Endothelial cell (in vitro differentiated cells): Measurements from ENCODE around the gene CD74. TPM values are rescaled to one million over a fixed set of nuclear protein-coding genes. Genes with fewer than 3 reads are reported as not detected.
"Not testable (repeated sequence)": the region's sequence is repeated elsewhere in the genome, so short reads cannot be mapped to it uniquely, and the experiment has no call there.

Source experiments
- DNase-seq: peaks from one replicate; pipeline ENCODE4 v3.0.0; 2021; ENCODE audit warnings: low spot score
- H3K27ac Mint-ChIP-seq: one replicate; pipeline ENCODE4 v1.8.0; 2021; ENCODE audit warnings: mixed read lengths, inconsistent platforms; ENCODE audit not compliant: unreplicated experiment
- H3K27me3 Mint-ChIP-seq: one replicate; pipeline ENCODE4 v1.8.0; 2021; ENCODE audit warnings: mild to moderate bottlenecking, moderate library complexity, mixed read lengths, inconsistent platforms; ENCODE audit not compliant: unreplicated experiment
- H3K36me3 Mint-ChIP-seq: one replicate; pipeline ENCODE4 v1.8.0; 2021; ENCODE audit warnings: mild to moderate bottlenecking, low read depth, mixed read lengths, inconsistent platforms; ENCODE audit not compliant: unreplicated experiment
- H3K4me1 Mint-ChIP-seq: one replicate; pipeline ENCODE4 v1.8.0; 2021; ENCODE audit warnings: mild to moderate bottlenecking, mixed read lengths, inconsistent platforms; ENCODE audit not compliant: unreplicated experiment
- H3K4me3 Mint-ChIP-seq: one replicate; pipeline ENCODE4 v1.8.0; 2021; ENCODE audit warnings: mild to moderate bottlenecking, mixed read lengths, inconsistent platforms; ENCODE audit not compliant: unreplicated experiment
- H3K9me3 Mint-ChIP-seq: one replicate; pipeline ENCODE4 v1.8.0; 2021; ENCODE audit warnings: mixed read lengths, inconsistent platforms; ENCODE audit not compliant: unreplicated experiment
- total RNA-seq: library from RNA; stranded (reverse); fragmentation: NEBNext Ultra II Directional; extraction: Animal tissue kit (Norgen Biotek cat#: 25700); gene quantifications from one replicate; pipeline ENCODE4 v1.2.1, GENCODE V29; 2021; ENCODE audit not compliant: unreplicated experiment
- TF ChIP-seq, protein P1 (sequence below): fragments of 200-600 bp; sonication (generic); IDR thresholded peaks from one replicate; pipeline ENCODE4 v1.5.0; 2021; ENCODE audit warnings: antibody characterized with exemption; ENCODE audit not compliant: unreplicated experiment

The CD74 gene
- total RNA-seq, 1 donor from 2014 or later, result 170 TPM

DNA sequence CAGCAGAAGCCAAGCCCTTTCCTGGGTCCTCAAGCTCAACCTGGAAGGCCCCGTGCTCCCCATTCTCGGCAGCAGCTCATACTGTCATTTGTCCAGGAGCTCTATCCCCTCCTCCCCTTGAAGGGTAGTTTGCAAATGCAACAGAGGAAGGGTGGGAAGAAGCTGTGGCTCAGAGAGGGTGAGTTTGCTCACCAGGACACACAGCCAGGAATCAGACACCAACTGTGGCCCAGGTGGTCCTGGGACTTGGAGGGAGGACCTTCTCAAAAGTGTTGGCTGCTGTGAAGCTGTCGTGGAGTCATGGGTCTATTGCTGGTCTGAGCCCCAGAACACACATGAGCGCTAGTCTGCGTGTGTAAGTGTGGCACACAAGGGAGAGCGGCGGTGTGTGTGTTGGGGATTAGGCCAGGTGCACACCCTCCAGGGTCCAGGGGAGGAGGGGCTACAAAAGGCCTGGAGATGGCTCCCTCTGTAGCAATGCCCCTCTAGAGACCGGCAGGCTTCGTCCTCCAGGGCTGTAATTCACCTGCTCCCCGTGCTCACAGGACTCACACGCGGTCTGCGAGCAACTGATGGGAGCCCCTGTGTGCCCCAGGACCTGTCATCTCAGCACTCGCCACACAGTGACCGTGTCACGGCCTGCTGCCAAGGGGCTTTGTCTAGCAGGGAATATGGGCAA is 45.0 kb upstream of the CD74 start:
- Mint-ChIP-seq H3K27ac (peak overlapping the region; percentile 61), H3K27me3 (peaks cover 6% of the 10 kb centered on the region), H3K36me3 (no peaks in the 10 kb centered on the region), H3K9me3 (no peaks in the 10 kb centered on the region), H3K4me1 (peaks cover 33% of the 10 kb centered on the region), H3K4me3 (no peak overlapping the region)
- DNase-seq, result no peak
- TF ChIP-seq, protein P1, sequence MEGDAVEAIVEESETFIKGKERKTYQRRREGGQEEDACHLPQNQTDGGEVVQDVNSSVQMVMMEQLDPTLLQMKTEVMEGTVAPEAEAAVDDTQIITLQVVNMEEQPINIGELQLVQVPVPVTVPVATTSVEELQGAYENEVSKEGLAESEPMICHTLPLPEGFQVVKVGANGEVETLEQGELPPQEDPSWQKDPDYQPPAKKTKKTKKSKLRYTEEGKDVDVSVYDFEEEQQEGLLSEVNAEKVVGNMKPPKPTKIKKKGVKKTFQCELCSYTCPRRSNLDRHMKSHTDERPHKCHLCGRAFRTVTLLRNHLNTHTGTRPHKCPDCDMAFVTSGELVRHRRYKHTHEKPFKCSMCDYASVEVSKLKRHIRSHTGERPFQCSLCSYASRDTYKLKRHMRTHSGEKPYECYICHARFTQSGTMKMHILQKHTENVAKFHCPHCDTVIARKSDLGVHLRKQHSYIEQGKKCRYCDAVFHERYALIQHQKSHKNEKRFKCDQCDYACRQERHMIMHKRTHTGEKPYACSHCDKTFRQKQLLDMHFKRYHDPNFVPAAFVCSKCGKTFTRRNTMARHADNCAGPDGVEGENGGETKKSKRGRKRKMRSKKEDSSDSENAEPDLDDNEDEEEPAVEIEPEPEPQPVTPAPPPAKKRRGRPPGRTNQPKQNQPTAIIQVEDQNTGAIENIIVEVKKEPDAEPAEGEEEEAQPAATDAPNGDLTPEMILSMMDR, result no peak

DNA sequence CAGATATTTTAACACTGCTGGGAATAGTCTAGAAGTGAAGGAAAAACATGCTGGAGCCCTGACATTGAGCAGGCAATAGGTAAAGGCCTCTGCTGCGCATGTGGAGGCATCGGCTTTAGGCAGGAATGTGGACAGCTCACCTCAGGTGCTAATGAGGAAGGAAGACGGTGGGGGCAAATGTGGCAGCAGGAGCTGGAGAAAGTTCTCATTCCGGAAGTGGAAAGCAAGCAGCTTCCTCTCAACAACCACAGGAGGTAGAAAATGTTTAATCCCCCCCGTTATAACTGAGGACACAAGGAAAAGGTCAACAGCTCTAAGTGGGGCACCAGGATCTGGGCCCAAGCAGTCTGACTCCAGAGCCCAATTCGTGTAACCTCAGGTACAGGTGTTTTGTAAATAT is 44.4 kb upstream of the CD74 start:
- peaks cover 6% of the 10 kb centered on the region for H3K27me3 Mint-ChIP-seq
- H3K4me3 Mint-ChIP-seq, result peak overlapping the region; percentile 40
- H3K9me3 Mint-ChIP-seq, result no peaks in the 10 kb centered on the region
- peaks cover 32% of the 10 kb centered on the region for H3K4me1 Mint-ChIP-seq
- no peak for DNase-seq
- peak overlapping the region; percentile 61 for H3K27ac Mint-ChIP-seq
- no peaks in the 10 kb centered on the region for H3K36me3 Mint-ChIP-seq
- TF ChIP-seq, protein P1, result no peak

DNA sequence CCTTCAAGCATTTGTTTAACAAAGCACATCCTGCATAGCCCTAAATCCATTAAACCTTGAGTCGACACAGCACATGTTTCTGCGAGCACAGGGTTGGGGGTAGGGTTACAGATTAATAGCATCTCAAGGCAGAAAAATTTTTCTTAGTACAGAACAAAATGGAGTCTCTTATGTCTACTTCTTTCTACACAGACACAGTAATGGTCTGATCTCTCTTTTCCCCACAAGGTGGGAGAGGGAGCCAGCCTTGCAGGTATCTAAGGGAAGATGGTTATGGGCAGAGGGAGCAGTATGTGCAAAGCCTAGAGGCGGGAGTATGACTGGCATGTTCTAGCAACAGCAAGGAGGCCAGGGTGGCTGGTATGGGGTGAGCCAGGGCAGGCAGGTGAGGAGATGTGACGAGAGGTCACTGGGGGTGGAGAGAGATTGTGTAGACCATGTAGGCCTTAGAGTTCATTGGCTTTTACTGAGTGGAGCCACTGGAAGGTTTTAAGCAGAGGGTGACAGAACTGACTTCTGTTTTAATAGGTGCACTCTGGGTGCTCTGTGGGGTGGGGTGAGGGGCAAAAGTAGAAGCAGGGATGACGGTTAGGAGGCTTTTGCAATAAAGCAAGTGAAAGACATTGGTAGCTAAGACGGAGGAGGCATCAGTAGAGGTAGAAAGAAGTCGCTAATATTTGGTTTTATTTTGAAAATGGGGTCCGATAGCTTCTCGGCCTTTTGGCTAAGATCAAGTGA is 42.0 kb upstream of the CD74 start:
- TF ChIP-seq, protein P1, result no peak
- H3K4me3 Mint-ChIP-seq, result no peak overlapping the region
- H3K9me3 Mint-ChIP-seq, result no peaks in the 10 kb centered on the region
- H3K36me3 Mint-ChIP-seq, result no peaks in the 10 kb centered on the region
- peaks cover 17% of the 10 kb centered on the region for H3K4me1 Mint-ChIP-seq
- peaks cover 8% of the 10 kb centered on the region for H3K27me3 Mint-ChIP-seq
- H3K27ac Mint-ChIP-seq, result no peak overlapping the region
- DNase-seq, result no peak

DNA sequence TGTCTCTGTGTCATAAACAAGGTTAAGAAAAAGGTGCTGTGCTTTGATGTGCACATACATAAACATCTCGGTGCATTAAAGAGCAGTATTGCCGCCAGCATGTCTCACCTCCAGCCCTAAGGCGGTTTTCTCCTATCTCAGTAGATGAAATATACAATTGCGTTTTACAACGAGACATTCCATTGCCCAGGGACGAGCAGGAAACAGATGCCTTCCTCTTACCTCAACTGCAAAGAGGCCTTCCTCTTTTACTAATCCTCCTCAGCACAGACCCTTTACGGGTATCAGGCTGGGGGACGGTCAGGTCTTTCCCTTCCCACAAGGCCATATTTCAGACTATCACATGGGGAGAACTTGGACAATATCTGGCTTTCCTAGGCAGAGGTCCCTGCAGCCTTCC is 41.3 kb upstream of the CD74 start:
- Mint-ChIP-seq H3K4me1 (peaks cover 15% of the 10 kb centered on the region), H3K27me3 (peaks cover 10% of the 10 kb centered on the region)
- not testable (repeated sequence) for DNase-seq, H3K27ac Mint-ChIP-seq, H3K9me3 Mint-ChIP-seq, H3K4me3 Mint-ChIP-seq, H3K36me3 Mint-ChIP-seq

DNA sequence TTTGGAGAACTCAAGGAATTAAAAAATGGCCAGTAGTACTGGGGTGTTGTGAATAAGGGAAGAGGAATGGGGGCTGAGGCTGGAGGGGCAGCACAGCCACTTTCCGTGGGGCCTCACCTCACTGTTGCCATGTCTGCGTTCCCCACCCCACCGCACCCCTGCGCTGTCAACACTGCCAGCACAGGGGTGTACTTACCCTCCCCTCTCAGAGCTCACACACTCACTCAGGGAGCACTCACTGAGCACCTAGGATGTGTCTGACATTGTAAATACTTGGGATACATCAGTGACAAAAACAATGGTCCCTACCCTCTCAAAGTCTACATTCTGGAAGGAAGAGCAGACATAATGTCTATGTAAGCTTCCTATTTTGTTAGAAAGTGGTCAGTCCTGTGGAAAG is 40.2 kb upstream of the CD74 start:
- TF ChIP-seq, protein P1, result no peak
- Mint-ChIP-seq H3K27me3 (peaks cover 10% of the 10 kb centered on the region), H3K4me1 (peaks cover 24% of the 10 kb centered on the region), H3K4me3 (peak overlapping the region; percentile 52), H3K36me3 (peaks cover 12% of the 10 kb centered on the region), H3K27ac (no peak overlapping the region), H3K9me3 (no peaks in the 10 kb centered on the region)
- DNase-seq, result no peak
